ENCODE measurements around the gene PGGT1B. TPM values are rescaled to one million over a fixed set of nuclear protein-coding genes. Genes with fewer than 3 reads are reported as not detected.

PGGT1B gene
- total and polyA plus RNA-seq, 9 of the 15 experiments (the other 6 are each of a cell fraction or from before 2014, with no cell fraction given), result 5.3 to 33.7 (median 19.8) TPM

GRCh38 chr5:115296124-115297022 lies 33.7 kb upstream of the PGGT1B start, which contains the start of gene CCDC112 (continued):
- TF ChIP-seq ZNF592 (IDR thresholded peaks at IDR 0.05) (peak; percentile 55; the same call in 1 of the 2 replicates), VEZF1 (CRISPR knock-in tag; IDR thresholded peaks at IDR 0.05) (peak; percentile 84), KAT7 (CRISPR knock-in tag; IDR thresholded peaks at IDR 0.05; ENCODE audit: borderline replicate concordance) (no peak), FOXP1 (CRISPR knock-in tag; IDR thresholded peaks at IDR 0.05) (peak; percentile 91), MIER1 (IDR thresholded peaks at IDR 0.05; ENCODE audit: low read depth) (no peak), JUN (IDR thresholded peaks at IDR 0.05; ENCODE audit: borderline replicate concordance, low read depth, low read length) (no peak), JUN (CRISPR knock-in tag; IDR thresholded peaks at IDR 0.05; ENCODE audit: borderline replicate concordance) (peak; percentile 29; the same call in 1 of the 2 replicates), THAP12 (CRISPR knock-in tag; IDR thresholded peaks at IDR 0.05) (no peak)
